IMR-90 (cell line): ENCODE data around the gene LRRC18.

Experiments
- BHLHE40 ChIP-seq: fragments of 150-350 bp; IDR thresholded peaks from 2 replicates; pipeline ENCODE4 v1.6.1; 2016; ENCODE audit warnings: mild to moderate bottlenecking, low read depth, low read length
- CEBPB ChIP-seq: IDR thresholded peaks from 2 replicates; pipeline ENCODE4 v1.6.1; 2012; ENCODE audit warnings: low read depth, low read length, improper control_type of control experiment
- CHD1 ChIP-seq: IDR thresholded peaks from 2 replicates; pipeline ENCODE4 v1.6.1; 2012; ENCODE audit warnings: low read depth, low read length, improper control_type of control experiment
- CTCF ChIP-seq: conservative IDR thresholded peaks from 2 replicates; pipeline ENCODE4 v1.5.1; 2012; ENCODE audit warnings: mild to moderate bottlenecking, low read depth, low read length, improper control_type of control experiment
- NFE2L2 ChIP-seq: fragments of 150-350 bp; IDR thresholded peaks from 2 replicates; pipeline ENCODE4 v1.6.1; 2016; ENCODE audit warnings: low read depth, mild to moderate bottlenecking, low read length
- POLR2A ChIP-seq: IDR thresholded peaks from 2 replicates; pipeline ENCODE4 v1.6.1; 2012; ENCODE audit warnings: mild to moderate bottlenecking, low read depth, low read length
- RAD21 ChIP-seq: IDR thresholded peaks from 2 replicates; pipeline ENCODE4 v1.6.1; 2012; ENCODE audit warnings: low read length, improper control_type of control experiment
- RCOR1 ChIP-seq: IDR thresholded peaks from 2 replicates; pipeline ENCODE4 v1.6.1; 2012; ENCODE audit warnings: mild to moderate bottlenecking, low read length, improper control_type of control experiment; ENCODE audit not compliant: insufficient replicate concordance
- RFX5 ChIP-seq: IDR thresholded peaks from 2 replicates; pipeline ENCODE4 v1.8.0; 2012; ENCODE audit warnings: low read depth, mild to moderate bottlenecking, low read length, moderate library complexity
- USF2 ChIP-seq: fragments of 150-350 bp; IDR thresholded peaks from 2 replicates; pipeline ENCODE4 v1.6.1; 2017; ENCODE audit warnings: mild to moderate bottlenecking, antibody characterized with exemption, low read length, low read depth

DNA sequence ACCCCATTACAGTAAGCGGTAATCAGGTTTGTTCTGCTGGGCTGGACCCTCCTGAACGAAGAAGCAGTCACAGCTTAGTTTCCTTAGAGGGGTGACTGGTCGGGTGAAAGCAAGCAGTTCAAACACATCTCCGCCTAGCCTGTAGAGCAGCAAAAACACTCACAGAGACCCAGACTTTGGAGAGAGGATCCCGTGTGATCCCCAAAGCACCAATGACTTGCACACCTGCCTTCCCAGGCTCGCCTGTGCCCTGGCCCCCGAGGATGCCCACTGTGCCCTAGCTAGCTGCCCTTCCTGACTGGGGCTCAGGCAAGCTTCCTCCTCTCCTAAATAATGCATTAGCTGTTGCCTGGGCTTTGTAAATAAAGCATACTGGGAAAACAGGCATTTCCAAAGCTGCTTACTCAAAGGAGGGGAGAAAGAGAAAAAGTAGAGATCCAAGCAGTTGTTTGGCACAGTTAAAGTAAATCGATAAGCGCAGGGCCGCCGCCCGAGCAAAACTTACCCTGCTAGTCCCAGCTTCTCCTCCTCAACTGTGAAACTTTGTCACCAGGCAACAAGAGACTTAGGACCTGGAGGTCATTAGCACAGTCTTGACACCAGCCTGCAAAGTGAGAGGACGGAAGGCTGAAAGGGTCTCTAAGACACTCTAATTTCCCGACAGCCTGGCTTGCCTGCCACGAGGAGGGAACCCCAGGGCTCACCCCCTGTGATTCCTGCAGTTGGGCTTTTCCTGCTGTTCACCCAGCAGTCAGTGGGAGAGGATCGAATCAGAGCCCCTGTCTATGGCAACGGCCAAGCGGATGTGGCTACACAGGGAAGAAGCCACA lies 4.8 kb downstream of the LRRC18 start:
- TF ChIP-seq CTCF (no peak), POLR2A (no peak), RAD21 (no peak), CHD1 (no peak), RCOR1 (no peak), RFX5 (no peak), USF2 (no peak), CEBPB (no peak), BHLHE40 (no peak), NFE2L2 (no peak)
